Measurements from ENCODE around the gene ARHGDIA.

DNA sequence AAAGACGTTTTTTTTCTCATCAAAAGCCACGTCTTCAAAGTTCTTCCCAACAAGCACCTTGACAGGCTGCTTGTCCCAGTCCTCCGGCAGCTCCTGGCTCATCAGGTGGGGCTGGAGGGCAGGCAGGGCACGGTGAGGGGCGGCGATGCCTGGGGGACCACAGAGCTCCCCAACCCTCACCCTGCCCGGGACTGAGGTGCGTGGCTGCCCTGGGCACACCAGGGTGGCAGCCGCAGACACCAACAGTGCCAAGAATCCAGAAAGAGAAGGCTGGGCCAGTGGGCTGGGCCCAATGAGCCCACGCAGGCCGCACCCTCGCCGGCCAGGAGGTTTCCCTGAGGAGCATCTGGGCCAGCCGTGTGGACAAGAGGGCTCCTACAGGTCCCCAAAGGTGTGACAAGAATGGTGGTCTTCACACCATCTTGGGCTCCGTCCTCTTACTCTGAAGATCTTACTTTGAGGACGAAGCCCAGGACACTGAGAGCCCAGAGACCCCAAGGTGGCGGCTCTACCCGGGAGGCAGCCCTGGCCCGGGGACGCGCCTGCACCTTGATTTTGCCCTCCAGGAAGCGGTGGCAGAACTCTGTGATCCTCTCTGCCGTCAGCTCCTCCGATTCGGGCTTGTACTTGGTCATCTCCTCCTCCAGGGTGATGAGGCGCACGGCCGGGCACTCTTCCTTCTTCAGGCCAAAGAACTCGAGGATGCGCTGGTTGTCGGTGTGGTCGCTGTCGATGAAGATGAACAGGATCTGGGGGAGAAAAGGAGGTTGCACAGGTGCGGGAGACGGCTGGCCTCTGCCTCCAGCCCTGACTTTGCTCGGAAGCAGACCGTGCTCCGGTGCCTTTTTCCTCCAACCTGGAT lies 25.0 kb downstream of the ARHGDIA start:
- TF ChIP-seq FOXA1 (IDR thresholded peaks at IDR 0.05) = no peak
- TF ChIP-seq FOXK2 (IDR thresholded peaks at IDR 0.05) = no peak
- no peak for TF ChIP-seq FOXM1 (IDR thresholded peaks at IDR 0.05; ENCODE audit: borderline replicate concordance)
- TF ChIP-seq CTBP1 (IDR thresholded peaks at IDR 0.05; ENCODE audit: borderline replicate concordance) = no peak
- no peak for TF ChIP-seq ZNF384 (IDR thresholded peaks at IDR 0.05)
- no peak for TF ChIP-seq BHLHE40 (IDR thresholded peaks at IDR 0.05; ENCODE audit: borderline replicate concordance)
- no peak for TF ChIP-seq L3MBTL2 (conservative IDR thresholded peaks at IDR 0.05)
- TF ChIP-seq SP1 (IDR thresholded peaks at IDR 0.05) = no peak

Data from HEK293T (cell line).